HUES48 (cell line): Measurements from ENCODE around the gene GNG13.
"Not testable (repeated sequence)": the region's sequence is repeated elsewhere in the genome, so short reads cannot be mapped to it uniquely, and the experiment has no call there.

Source experiments
- H3K27ac ChIP-seq: one replicate; pipeline ENCODE4 v1.7.0; 2013; ENCODE audit warnings: low read depth, low read length, inconsistent platforms
- H3K27me3 ChIP-seq: 2 replicates; pipeline ENCODE4 v1.6.1; 2013; ENCODE audit warnings: mild to moderate bottlenecking, low read length; ENCODE audit not compliant: control insufficient read depth, insufficient read depth
- H3K36me3 ChIP-seq: 2 replicates; pipeline ENCODE4 v1.6.1; 2013; ENCODE audit warnings: low read length; ENCODE audit not compliant: control insufficient read depth, insufficient read depth
- H3K4me1 ChIP-seq: 2 replicates; pipeline ENCODE4 v1.6.1; 2013; ENCODE audit warnings: mild to moderate bottlenecking, low read length; ENCODE audit not compliant: control insufficient read depth, insufficient read depth
- H3K4me3 ChIP-seq: 2 replicates; pipeline ENCODE4 v1.5.1; 2013; ENCODE audit warnings: mild to moderate bottlenecking, low read depth, low read length
- H3K9ac ChIP-seq: 2 replicates; pipeline ENCODE4 v1.6.1; 2013; ENCODE audit warnings: mild to moderate bottlenecking, low read depth, low read length, moderate library complexity
- H3K9me3 ChIP-seq: 2 replicates; pipeline ENCODE4 v1.6.1; 2013; ENCODE audit warnings: low read length; ENCODE audit not compliant: control insufficient read depth, insufficient read depth

The GNG13 gene

DNA sequence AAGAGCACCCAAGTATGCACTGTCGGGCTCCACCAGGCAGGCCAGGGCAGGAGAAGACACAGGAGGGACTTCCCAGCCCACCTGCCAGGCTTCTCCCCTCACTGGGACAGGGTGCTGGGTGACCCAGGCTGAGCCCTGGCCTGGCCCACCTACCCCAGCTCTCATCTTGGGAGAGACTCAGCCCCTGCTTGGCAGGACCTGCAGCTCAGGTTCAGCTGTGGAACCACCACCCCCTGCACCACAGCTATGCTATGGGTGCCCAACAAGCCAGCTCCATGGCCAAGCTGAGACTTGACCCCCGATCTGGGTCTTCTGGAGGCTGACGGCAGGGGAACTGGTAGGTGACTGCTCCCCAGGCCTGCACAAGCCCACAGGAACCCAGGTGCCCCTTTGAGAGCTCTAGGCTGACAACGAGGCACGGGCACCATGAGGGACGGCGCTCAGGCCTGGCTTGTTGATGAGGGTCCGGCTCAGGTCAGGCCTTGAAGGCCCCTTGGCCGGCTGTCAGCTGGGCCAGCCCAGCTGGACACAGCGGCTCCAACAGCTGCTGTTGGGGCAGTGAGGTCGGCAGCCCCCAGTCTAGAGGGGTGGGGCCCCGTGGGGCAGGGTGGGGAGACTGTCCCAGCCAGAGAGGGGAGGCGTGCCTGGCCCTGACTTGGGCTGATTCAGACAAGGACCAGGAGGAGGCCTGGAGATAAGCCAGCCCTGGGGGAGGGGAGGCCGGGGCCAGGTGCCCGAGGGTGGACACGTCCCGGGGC, 17.0 kb downstream of the GNG13 start:
- Histone ChIP-seq H3K4me1 (no peaks in the 10 kb centered on the region), H3K27me3 (no peaks in the 10 kb centered on the region), H3K27ac (no peak overlapping the region), H3K36me3 (peaks cover 14% of the 10 kb centered on the region), H3K9me3 (no peaks in the 10 kb centered on the region), H3K4me3 (no peak overlapping the region), H3K9ac (no peak overlapping the region)

DNA sequence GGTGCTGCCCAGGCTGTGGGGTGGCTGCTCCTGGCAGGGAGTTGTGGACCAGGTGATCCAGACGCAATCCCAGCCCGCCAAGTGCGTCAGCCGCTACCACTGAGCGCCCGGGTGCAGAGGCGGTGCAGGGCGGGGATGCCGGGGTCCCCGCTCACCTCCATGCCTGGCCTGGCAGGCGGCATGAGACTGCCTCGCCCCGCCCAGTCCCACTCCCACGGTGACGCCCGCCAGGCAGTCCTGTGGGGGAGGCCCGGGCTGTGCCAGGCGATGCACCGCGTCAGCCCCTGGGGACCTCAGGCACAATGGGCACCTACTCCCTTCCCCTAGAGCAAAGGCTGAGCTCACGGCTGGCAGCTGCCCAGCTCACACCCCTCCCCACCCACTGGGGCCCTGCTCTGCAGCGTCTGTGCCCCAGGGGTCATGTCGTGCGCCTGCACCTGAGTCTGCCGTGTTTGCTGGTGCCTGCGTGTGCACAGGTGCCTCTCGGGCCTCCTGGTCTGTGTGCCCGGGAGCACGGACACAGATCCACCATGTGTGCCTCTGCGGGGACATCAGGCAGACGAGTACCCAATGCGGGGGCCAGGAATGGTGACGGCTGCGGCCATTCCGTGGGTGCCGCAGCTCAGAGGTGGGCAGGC, 17.6 kb downstream of the GNG13 start:
- Histone ChIP-seq H3K36me3 (peaks cover 14% of the 10 kb centered on the region), H3K9ac (no peak overlapping the region), H3K27me3 (no peaks in the 10 kb centered on the region), H3K27ac (no peak overlapping the region), H3K4me3 (no peak overlapping the region), H3K9me3 (no peaks in the 10 kb centered on the region), H3K4me1 (no peaks in the 10 kb centered on the region)

DNA sequence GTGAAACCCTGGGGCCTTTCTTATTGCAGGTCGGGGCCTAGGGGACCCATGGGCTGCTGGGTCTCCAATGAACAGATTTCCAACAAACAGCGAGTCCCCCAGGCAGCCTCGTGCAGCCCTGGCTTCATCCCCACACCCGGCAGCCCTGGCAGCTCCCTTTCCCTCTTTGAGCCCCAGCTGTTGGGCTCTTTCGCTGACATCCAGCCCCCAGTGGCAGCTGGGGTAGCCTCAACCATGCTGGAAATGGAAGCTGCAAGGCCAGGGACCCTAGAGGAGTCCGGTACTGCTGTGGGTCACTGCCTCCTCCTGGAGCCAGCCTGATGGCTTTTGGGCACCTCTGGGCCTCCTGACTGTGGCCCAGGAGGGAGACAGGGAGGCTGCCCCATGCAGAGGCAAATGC, 18.3 kb downstream of the GNG13 start:
- no peaks in the 10 kb centered on the region for H3K4me1 ChIP-seq
- no peak overlapping the region for H3K9ac ChIP-seq

DNA sequence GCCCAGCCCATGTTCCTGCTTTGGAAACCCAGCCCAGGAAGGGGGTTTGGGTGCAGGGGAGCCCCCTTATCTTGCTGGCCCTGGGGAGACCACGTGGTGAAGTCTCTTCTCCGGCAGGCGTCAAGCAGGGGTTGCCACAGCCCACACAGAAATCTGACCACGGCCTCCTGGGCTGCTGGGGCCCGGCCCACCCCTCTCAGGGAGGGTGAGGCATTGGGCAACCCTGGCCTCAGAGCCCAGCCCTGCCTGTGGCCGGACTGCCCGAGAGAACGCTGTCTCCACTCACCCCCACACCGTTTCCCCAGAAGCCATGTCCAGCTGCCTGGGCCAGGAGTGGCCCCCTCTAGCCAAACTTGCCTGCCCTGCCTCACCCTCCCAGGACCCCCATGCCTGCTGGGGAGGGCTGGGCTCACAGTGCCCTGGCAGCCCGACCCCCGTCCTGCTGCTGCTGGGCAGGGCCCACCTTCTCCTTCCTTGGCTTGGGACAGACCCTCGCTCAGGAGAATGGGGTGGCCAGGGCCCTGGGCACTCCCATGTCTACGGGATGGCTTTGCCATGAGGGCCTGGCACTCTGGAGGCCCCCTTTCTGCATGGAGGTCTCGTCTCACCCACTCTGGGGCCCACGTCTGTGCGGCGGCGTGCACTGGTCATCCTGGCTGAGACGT, 19.1 kb downstream of the GNG13 start:
- no peak overlapping the region for H3K4me3 ChIP-seq
- H3K9ac ChIP-seq = no peak overlapping the region
- H3K27ac ChIP-seq = no peak overlapping the region
- H3K4me1 ChIP-seq = no peaks in the 10 kb centered on the region
- no peaks in the 10 kb centered on the region for H3K9me3 ChIP-seq
- H3K36me3 ChIP-seq = peaks cover 6% of the 10 kb centered on the region
- no peaks in the 10 kb centered on the region for H3K27me3 ChIP-seq

More for the DNA sequence above, 18.3 kb downstream of the GNG13 start:
- Histone ChIP-seq H3K27ac (no peak overlapping the region), H3K9me3 (no peaks in the 10 kb centered on the region), H3K36me3 (peaks cover 13% of the 10 kb centered on the region), H3K4me3 (no peak overlapping the region), H3K27me3 (no peaks in the 10 kb centered on the region)

DNA sequence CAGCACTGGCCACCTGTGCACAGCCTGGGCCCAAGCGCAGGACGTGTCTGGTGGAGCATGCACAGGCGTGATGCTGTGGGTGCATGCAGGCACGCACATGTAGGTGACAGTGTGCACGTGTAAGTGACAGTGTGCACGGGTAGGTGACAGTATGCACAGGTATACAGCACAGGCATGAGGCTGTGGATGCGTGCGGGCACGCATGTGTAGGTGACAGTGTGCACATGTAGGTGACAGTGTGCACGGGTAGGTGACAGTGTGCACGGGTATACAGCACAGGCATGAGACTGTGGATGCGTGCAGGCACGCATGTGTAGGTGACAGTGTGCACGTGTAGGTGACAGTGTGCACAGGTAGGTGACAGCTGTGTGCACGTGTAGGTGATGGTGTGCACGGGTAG, 20.2 kb downstream of the GNG13 start:
- Histone ChIP-seq H3K4me1 (no peaks in the 10 kb centered on the region), H3K9me3 (no peaks in the 10 kb centered on the region), H3K27ac (no peak overlapping the region), H3K4me3 (no peak overlapping the region), H3K27me3 (no peaks in the 10 kb centered on the region), H3K36me3 (no peaks in the 10 kb centered on the region), H3K9ac (no peak overlapping the region)

DNA sequence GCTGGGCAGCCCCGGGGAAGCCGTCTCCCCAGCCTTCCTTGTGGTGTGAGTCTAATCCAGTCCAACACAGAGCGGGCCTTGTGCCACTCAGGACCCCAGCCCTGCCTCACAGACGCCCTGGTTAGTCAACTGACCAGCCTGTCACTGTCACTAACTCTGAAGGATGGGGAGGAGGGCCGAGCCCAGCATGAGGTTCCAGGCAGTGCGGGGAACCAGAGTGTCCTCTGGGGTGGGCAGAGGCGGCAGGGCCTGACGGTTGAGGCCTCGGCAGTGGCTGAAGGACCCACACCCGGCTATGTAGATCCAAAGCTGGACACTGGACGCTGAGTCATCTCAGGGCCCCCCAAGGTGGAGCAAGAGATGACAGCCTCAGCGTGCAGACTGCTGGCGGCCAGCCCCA, 21.0 kb downstream of the GNG13 start:
- Histone ChIP-seq H3K4me1 (no peaks in the 10 kb centered on the region), H3K4me3 (no peak overlapping the region), H3K36me3 (no peaks in the 10 kb centered on the region), H3K27me3 (no peaks in the 10 kb centered on the region), H3K9ac (no peak overlapping the region), H3K9me3 (no peaks in the 10 kb centered on the region), H3K27ac (no peak overlapping the region)

DNA sequence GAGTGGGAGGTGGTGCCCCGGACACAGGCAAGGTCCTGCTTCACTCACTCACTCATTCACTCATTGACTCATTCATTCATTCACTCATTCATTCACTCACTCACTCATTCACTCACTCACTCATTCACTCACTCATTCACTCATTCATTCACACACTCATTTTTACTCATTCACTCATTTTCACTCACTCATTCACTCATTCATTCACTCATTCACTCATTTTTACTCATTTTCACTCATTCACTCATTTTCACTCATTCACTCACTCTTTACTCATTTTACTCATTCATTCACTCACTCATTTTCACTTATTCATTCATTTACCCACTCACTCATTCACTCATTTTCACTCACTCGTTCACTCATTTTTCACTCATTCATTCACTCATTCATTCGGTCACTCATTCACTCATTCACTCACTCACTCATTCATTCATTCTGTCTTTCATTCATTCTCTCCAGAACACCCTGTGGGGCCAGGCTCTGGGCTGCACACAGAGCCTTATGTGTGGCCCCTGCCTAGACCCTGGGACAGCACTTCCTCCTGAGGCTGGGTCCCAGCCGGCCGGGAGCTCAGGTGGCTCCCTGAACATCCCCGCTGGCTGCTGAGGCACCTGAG, 21.5 kb downstream of the GNG13 start:
- no peak overlapping the region for H3K9ac ChIP-seq
- no peaks in the 10 kb centered on the region for H3K27me3 ChIP-seq
- H3K4me3 ChIP-seq = no peak overlapping the region
- H3K4me1 ChIP-seq = no peaks in the 10 kb centered on the region
- H3K9me3 ChIP-seq = no peaks in the 10 kb centered on the region
- H3K27ac ChIP-seq = no peak overlapping the region
- no peaks in the 10 kb centered on the region for H3K36me3 ChIP-seq

DNA sequence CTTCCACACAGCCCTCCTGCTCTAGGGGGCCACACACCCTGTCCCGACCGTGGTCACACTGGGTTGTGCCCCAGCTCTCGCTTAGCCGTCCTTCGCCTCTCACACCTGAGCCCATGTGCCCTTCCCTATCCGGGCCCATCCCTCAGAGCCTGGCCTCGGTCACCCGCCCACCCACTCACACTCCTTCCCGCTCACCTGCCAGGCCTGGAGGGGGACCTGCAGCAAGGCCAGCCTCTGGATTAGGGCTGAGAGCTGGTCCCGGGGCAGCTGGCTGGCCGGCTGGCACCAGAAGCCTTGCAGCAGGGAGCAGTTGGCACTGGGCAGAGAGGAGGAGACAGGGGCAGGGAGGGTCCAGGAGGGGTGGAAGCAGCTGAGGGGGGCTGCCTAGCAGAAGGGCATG, 22.1 kb downstream of the GNG13 start:
- Histone ChIP-seq H3K9me3 (no peaks in the 10 kb centered on the region), H3K4me1 (no peaks in the 10 kb centered on the region), H3K27ac (no peak overlapping the region), H3K36me3 (no peaks in the 10 kb centered on the region), H3K4me3 (no peak overlapping the region), H3K27me3 (no peaks in the 10 kb centered on the region), H3K9ac (no peak overlapping the region)

DNA sequence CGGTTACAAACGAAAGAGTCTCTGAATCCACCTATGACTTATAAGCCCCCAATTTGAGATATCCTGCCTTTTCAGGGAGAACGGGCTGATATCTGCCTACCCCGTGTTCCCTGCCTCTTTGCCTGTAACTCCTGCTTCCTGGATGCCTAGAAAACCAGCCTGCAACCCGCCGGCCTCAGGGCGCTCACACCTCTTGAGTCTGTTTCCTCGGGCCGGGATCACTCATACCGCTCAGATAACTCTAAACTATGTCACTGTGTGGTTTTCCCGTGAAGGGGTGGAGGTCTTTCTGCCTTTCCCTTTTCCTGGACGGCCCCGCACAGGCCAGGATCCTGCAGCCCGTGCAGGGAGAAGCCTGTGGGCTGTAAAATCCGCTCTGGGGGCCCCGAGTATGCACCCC, 22.7 kb downstream of the GNG13 start:
- Histone ChIP-seq H3K27me3 (no peaks in the 10 kb centered on the region), H3K36me3 (no peaks in the 10 kb centered on the region), H3K4me1 (no peaks in the 10 kb centered on the region), H3K4me3 (no peak overlapping the region), H3K27ac (no peak overlapping the region), H3K9me3 (no peaks in the 10 kb centered on the region), H3K9ac (no peak overlapping the region)

DNA sequence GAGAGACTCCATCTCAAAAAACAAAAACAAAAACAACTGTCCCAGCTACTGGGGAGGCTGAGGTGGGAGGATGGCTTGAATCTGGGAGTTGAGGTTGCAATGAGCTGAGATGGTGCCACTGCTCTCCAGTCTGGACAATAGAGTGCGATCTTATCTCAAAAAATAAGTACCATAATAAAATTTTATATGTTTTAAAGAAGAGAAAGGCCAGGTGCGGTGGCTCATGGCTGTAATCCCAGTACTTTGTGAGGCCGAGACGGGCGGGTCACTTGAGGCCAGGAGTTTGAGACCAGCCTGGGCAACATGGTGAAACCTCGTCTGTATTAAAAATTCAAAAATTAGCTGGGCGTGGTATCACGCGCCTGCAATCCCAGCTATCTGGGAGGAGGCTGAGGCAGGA, 23.7 kb downstream of the GNG13 start:
- no peak overlapping the region for H3K9ac ChIP-seq
- H3K4me1 ChIP-seq = no peaks in the 10 kb centered on the region
- no peak overlapping the region for H3K27ac ChIP-seq
- no peaks in the 10 kb centered on the region for H3K27me3 ChIP-seq
- H3K9me3 ChIP-seq = no peaks in the 10 kb centered on the region
- no peaks in the 10 kb centered on the region for H3K36me3 ChIP-seq
- no peak overlapping the region for H3K4me3 ChIP-seq

DNA sequence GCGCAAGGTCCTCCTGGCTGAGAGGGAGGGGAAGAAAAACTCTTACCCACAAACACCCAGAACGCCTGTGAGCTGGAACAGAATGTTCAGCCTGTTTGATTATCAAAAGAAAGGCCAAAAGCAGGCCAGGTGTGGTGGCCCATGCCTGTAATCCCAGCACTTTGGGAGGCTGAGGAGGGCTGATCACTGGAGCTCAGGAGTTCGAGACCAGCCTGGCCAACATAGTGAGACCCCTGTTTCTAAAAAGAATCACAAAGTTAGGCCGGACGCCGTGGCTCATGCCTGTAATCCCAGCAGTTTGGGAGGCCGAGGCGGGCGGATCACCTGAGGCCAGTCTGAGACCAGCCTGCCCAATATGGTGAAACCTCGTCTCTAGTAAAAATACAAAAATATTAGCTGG, 24.2 kb downstream of the GNG13 start:
- not testable (repeated sequence) for H3K9me3 ChIP-seq, H3K9ac ChIP-seq, H3K36me3 ChIP-seq, H3K4me3 ChIP-seq, H3K4me1 ChIP-seq, H3K27me3 ChIP-seq, H3K27ac ChIP-seq
